GM19023 (cell line): ENCODE measurements around the gene DBH.

Experiments used
- ATAC-seq: cut with Tn5 transposase; IDR thresholded peaks from one replicate; pipeline ENCODE4 v1.9.1; 2021; ENCODE audit warnings: mild to moderate bottlenecking, moderate library complexity; ENCODE audit not compliant: unreplicated experiment

DBH gene

DNA sequence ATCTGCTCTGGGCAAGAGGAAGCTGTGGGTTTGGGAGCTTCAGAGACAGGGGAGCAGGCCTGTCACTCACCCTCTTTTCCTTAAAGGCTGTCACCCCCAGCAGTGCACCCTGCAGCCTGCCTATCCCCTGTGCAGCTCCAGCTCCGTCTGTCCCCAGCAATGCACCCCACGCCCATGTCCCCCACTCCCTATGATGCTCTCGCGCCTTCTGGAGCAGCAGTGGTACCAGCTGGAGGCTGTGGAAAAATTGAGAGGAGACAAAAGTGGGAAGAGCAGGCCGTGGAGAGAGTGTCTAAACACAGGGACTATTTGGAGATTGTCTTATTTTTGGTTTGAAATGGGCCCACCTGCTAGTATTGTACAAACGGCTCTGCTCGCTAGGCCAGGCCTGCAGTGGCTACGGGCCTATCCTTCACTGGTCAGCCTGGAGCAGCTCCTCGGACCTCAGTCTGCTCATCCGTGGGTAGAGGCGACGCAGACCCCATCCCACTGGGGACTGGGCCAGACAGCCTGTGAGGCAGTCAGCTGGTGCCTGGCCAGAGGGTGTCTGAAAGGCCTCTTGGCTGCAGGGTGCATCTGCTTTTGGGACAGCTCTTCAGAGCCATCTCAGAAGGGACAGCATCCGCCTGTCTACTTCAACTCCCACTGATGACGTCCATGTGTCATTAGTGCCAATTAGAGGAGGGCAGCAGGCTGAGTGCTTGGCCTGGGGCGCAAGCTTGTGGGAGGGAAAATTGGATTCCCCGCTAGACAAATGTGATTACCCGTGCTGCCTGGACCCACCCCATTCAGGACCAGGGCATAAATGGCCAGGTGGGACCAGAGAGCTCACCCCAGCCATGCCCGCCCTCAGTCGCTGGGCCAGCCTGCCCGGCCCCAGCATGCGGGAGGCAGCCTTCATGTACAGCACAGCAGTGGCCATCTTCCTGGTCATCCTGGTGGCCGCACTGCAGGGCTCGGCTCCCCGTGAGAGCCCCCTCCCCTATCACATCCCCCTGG is at the start of gene DBH:
Gene DBH (plus strand): TSS at position 831 of the 999 bp plus-strand sequence. CDS start 9 bp downstream, at position 840.
- no peak for ATAC-seq

- no peak for ATAC-seq
Measured at GRCh38 chr9:133587051-133587450, 49.1 kb upstream of the DBH start.

DNA sequence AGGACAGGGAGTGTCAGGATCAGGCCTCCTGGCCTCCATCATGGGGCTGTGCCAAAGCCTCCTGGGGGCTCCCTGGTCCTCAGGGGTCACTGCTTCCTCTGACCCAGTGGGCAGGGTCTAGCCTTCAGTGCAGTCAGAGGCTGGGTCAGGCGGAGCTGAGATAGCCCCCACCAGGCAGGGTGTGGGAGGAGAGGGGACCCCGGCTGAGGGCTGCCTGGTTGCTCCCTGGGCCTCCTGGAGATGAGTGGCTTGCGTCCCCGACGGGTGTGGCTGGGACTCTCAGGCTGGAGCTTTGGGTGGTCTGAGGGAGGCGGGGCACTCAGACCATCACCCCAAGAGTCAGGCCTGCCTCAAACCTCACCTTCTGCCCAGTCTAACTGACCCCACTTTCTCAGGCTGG is 48.7 kb upstream of the DBH start:
- no peak for ATAC-seq

GRCh38 chr9:133589454-133590227 is 46.5 kb upstream of the DBH start:
- no peak for ATAC-seq

DNA sequence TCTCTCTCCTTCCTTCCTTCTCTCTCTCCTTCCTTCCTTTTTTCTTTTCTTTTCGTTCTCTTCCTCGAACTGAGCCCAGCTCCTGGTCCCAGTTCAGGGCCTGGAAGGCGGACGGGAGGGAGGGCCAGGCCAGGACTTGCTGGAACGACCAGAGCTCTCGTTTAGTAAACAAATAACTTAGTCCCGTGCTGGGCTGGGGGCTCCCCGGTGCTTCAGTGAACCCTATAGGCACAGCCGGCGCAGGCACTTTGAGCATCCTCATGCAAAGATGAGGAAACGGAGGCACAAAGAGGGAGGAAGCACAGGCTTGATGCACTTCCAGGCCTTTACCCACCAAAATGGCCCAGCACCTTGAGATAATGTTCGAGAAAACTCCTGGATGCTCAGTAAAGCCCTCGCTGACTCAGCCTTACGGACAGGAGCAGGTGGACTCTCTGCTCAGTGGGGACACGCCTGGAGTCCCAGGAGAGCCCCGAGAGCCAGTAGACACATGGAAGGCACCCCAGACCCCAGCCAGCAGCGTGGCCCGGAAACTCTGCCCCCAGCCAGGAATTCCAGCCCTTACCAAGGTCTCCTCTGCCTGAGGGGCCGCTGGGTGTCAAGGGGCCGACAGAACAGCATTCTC is 45.8 kb upstream of the DBH start:
- no peak for ATAC-seq

GRCh38 chr9:133591116-133591910 is 44.9 kb upstream of the DBH start:
- ATAC-seq, result no peak

GRCh38 chr9:133591985-133592384 is 44.2 kb upstream of the DBH start:
- ATAC-seq, result no peak

DNA sequence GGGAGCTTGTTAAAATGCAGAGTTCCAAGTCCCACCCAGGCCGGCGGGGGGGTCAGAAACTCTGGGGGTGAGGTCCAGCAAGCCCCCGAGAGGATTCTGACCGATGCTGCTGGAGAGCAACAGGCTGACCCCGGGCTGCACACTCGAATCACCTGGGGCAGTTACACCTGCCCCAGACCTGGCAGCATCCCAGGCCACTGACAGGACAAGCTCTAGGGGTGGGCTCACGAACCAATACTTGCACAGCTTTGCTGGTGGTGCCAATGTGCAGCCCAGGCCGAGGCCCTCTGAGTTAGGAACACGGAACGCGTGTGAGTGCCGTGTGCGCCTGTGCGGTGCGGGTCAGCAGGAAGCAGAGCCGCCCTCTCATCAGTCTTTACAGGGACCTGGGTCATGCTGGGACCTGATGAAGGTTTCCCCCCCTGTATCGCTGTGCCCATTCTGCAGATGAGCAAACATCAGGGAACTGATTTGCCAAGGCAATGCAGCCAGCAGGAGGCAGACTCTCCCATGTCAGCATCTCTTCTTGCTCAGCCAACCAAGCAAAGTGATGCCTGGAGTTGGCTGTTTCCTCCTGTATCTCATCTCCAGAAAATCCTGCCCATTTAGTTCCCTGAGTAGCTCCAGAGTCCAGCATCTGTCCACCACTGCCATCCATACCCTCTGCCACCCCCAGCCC is 43.3 kb upstream of the DBH start:
- no peak for ATAC-seq

DNA sequence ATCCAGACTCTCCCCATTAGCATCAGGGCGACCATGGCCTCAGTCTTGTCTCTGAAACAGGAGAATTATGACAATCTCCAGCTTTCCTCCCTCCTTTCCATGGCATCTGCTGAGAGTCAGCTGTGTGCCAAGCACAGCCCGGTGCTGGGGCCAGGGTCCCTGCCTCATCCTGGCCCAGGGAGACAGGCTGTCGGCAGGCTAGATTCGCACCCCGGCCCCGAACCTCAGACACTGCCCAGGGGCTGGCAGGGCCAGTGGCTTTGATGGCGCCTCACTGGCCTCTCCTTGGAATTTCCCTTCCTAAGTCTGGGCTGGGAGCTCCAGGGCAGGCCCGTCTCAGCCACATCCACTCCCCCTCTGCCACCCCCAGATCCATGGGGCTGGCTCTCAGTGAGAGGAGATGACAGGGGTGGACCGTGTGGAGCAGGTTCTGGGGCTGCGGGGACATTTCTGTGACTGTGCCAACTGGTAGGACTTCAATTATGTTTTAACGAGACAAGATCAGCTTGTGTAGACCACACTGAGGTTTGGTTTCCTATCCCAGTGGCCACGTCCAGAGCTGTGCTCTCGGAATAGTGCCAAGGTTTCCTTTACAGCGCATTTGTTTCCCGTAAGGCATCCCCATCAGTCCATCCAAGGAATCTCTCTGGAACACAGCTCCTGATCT is 42.4 kb upstream of the DBH start:
- no peak for ATAC-seq

DNA sequence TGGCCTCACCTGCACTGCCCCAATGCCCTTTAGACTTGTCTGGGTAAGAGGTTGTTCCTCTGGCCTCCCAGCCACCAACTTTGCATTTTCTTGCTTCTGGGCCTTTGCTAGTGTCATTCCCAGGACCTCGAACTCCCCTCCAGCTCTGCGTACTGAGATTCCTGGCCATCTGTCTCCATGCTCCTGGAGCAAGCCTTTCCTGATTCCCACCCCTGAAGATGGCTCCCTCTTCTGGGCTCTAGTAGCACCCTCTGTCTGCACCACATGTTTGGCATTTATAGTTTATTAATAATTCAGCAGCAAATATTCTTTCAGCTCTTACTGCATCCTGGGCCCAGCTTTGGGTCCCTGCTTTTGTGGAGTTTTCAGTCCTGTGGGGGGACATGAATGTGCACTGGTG is 41.9 kb upstream of the DBH start:
- no peak for ATAC-seq

GRCh38 chr9:133595910-133596309 is 40.3 kb upstream of the DBH start:
- ATAC-seq, result no peak

DNA sequence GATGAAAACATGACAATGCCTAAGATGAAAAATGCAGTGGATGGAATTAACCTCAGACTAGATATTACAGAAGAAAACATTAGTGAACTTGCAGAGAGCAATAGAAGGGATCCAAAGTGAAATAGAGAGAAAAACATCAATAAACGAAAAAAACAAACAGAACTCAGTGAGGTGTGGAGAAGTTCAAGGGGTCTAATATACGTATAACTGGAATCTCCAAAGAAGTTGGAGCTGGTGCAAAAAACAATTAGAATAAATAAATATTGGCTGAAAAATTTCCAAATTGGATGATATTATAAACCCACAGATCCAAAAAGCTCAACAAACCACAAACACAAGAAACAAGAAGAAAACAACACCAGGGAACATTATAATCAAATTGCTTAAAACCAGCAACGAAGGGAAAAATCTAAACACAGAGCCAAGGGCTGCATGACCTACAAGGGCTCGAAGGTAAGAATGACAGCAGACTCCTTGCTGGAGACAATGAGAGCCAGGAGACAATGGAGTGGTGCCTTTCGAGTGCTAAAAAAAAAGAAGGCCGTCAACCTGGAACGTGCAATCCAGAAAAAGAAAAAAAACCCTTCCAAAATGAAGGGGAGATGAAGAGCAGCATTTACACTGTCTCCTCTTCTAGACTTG is 38.7 kb upstream of the DBH start:
- ATAC-seq, result no peak

DNA sequence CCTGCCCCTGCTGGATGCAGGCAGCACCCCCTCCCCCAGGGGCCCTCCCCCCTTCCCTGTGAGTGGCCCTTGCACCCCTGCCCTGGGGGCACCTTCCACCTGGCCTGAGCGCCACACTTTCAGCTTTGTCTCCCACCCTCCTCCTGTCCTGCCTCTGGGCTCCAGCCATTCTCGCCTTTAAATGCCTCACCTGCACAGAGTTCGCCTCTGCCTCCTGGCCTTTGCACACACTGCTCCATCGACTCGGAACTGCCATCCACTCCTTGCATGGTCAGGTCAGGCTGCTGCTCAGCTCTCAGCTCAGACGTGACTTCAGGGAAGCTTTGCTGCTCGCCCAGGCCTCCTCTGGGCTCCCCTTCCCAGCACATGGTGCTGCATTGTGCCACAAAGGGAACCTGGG is 37.2 kb upstream of the DBH start:
- no peak for ATAC-seq

DNA sequence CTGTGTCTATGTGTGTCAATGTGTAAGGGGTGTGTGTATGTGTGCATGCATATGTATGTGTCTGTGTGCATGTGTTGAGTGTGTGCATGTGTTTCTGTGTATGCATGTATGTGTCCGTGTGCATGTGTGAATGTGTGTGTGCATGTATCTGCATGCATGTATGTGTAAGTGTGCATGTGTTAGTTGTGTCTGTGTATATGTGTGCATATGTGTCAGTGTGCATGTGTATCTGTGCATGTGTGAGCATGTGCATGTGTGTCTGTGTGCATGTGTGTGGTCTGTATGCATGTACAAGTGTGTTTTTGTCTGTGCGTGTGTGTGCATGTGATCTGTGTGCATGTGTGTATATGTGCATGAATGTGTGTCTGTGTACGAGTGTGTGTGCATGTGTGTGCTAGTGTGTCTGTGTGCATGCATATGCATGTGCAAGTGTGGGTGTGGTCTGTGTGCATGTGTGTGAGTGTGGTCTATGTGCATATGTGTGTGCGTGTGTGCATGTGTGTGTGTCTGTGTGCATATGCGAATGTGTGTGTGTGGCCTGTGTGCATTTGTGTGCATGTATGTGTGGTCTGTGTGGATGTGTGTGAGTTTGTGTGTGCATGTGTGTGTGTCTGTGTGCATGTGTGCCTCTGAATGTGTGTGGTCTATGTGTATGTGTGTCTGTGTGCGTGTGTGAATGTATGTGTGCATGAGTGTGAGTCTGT is 36.5 kb upstream of the DBH start:
- ATAC-seq, result no peak

DNA sequence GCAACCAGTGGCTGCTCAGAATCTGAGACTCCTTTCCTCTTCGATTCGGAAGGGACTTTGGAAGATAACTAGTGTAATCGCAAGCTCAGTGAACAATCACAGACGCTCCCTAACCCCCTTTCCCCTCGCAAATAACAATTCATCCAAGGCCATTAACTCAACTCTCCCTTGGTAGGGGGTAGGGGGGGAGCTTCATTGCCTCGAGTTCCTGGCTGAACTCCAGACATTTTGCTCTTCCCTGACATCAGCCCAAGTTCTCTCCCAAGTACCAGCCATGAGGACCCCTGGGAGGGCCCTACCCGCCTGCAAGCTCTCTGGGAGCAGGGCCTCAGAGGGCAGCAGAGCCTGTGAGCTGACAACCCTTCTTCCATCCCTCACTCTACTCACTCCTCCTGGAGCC is 35.4 kb upstream of the DBH start:
- ATAC-seq, result no peak

DNA sequence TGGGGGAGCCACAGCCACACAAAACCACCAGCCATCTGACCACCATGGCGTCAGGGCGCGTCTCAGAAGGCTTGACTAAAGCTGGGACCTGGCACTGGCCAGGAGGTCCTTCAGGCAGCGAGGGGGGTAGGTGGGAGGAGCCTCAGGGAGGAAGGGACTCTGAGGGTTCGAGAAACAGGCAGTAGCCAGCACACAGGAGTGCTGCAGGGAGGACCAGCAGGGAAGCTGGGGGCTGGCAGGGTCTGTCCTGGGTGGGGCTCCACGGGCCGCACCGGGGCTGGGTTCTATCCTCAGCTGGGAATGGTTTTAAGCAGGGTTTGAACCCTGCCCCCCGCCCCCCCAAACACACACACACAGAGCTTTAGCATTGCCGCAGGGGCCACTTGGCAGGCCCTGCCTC is 34.4 kb upstream of the DBH start:
- no peak for ATAC-seq

- ATAC-seq, result no peak
Measured at GRCh38 chr9:133602277-133602676, 33.9 kb upstream of the DBH start.

DNA sequence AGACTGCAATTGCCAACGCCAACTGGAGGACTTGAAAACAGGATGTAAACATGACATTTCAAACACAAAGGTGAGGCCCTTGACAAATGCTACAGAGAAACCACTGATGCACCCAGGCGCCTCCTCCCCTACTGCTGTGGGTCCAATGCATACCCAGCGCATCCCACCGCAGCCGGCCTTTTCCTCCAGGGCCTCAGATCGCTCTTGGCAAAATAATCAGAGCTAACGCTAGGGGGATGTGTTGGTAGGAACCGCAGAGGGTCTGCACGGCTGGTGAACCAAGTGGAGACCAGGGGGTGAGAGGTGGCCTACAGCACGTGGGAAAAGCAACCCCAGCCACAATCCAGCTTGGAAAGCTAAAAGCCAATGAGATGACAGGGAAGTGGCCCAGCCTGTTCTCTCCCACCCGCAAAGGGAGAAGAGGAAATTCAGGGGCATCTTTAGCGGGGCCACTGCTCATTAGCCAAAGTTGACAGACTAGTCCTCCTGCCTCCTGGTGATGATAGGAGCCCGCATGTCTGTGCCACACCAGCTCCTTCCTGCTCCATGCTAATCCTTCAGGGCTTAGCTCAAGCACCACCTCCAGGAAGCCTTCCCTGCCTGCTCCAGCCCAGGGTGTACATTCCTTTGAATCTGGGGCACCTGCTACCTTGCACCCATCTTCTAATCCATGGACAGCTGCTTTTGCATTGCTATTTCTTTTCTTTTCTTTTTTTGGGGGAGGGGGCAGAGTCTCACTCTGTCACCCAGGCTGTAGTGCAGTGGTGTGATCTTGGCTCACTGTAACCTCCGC is 32.8 kb upstream of the DBH start:
- ATAC-seq, result no peak
